Tibial artery (tissue), 4 donors: ENCODE results near the gene SNAP47.
A peak's percentile ranks its signal among the peaks of the same experiment; 100 is the strongest.
"Not testable (repeated sequence)": the region's sequence is repeated elsewhere in the genome, so short reads cannot be mapped to it uniquely, and the experiment has no call there.

Experiments
- DNase-seq, 2 donors: peaks; one replicate each; pipeline ENCODE4 v3.0.0-alpha.2; 2019
- H3K27ac ChIP-seq, 2 donors: fragments of 200-600 bp; sonication (generic) in 1 of 2; 1 replicate in 1 of 2; 2 replicates in 1 of 2; pipeline ENCODE4 v1.5.1; 2018 to 2019; ENCODE audit warnings: mild to moderate bottlenecking in 1 of 2
- H3K27me3 ChIP-seq, 2 donors: fragments of 200-600 bp; sonication (generic) in 1 of 2; one replicate each; pipeline versions ENCODE4 v1.5.1 to v1.6.0; 2016 to 2019
- H3K36me3 ChIP-seq, 3 donors: fragments of 200-600 bp; sonication (generic) in 2 of 3; one replicate each; pipeline ENCODE4 v1.5.1; 2016 to 2019; ENCODE audit warnings: mild to moderate bottlenecking in 2 of 3
- H3K4me1 ChIP-seq, 4 donors: fragments of 200-600 bp; sonication (generic) in 2 of 4; 1 replicate in 3 of 4; 2 replicates in 1 of 4; pipeline ENCODE4 v1.5.1; 2016 to 2019
- H3K4me3 ChIP-seq, 2 donors: fragments of 200-600 bp; sonication (generic) in 1 of 2; 1 replicate in 1 of 2; 2 replicates in 1 of 2; pipeline ENCODE4 v1.5.1; 2018 to 2019; ENCODE audit warnings: mild to moderate bottlenecking in 2 of 2
- H3K9me3 ChIP-seq, 3 donors: fragments of 200-600 bp; sonication (generic) in 1 of 3; one replicate each; pipeline ENCODE4 v1.5.1; 2016 to 2019
- intact Hi-C: fragments of 100-400 bp; cut with DNase I; formaldehyde crosslinking; loops from one replicate; pipeline ENCODE4 v1.15.0; 2023; ENCODE audit warnings: low total_unique reads
- TF ChIP-seq, protein P1 (sequence below), 2 experiments: fragments of 200-600 bp in 1 of 2; fragments of 450-650 bp in 1 of 2; IDR thresholded peaks; one replicate each; pipeline ENCODE4 v1.5.1; 2017 to 2019; ENCODE audit warnings: antibody characterized with exemption in 2 of 2, mild to moderate bottlenecking in 1 of 2, moderate library complexity in 1 of 2

The SNAP47 gene, protein sequence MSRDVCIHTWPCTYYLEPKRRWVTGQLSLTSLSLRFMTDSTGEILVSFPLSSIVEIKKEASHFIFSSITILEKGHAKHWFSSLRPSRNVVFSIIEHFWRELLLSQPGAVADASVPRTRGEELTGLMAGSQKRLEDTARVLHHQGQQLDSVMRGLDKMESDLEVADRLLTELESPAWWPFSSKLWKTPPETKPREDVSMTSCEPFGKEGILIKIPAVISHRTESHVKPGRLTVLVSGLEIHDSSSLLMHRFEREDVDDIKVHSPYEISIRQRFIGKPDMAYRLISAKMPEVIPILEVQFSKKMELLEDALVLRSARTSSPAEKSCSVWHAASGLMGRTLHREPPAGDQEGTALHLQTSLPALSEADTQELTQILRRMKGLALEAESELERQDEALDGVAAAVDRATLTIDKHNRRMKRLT

DNA sequence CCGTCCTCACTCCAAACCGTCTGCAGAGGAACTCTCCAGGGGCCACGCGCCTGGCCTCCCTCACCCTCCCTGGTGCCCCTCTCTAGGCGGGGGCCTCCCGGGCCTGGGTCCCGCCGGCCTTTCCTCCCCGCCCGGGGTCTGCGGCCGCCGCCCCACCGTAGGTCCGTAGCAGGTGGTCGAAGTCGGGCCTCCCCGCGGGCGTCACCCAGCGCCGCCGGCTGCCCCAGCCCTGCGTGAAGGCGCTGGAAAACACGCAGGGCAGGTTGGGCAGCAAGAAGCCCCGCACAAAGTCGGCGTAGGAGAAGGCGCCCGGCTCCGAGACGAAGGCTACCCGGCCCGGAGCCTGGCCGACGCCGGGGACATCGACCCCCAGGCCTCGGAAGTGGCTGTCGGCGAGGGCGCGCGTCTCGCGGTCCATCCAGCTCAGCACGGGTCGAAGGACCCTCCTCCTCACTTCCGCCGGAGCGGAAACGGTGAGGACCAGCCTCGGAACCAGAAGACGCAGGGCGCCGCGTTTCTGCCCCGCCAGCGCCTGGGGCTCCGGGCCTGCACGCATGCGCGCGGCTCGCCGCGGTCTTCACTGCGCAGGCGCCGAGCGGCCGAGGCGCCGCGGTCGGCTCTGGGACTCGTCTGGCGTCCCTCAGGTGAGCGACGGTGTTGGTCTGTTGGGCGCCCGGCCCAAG, at the start of gene SNAP47, which contains the start of gene JMJD4:
SNAP47 (plus strand) TSS at position 580 of the 683 bp plus-strand sequence. CDS start 12,302 bp downstream, outside the sequence.
JMJD4 (minus strand) TSS at position 447 of the 683 bp plus-strand sequence; CDS start at position 418, 29 bp downstream.
- Histone ChIP-seq H3K4me1 (peaks cover 0 to 42% (median 34%) of the 10 kb centered on the region in 4 donors), H3K27me3 (no peaks in the 10 kb centered on the region), H3K4me3 (peak within 1 kb of the TSS; percentile 80 to 83), H3K36me3 (peaks cover 0 to 35% (median 16%) of the 10 kb centered on the region in 3 donors), H3K27ac (peak within 1 kb of the TSS; percentile 87 to 88), H3K9me3 (no peaks in the 10 kb centered on the region)
- peak; percentile 89 to 94 for DNase-seq
- intact Hi-C loops = loop anchor here (5.0 to 10.0 kb wide), 4 partner anchors 178 to 670 kb away; partner anchors contain the start of genes ARF1, IBA57 and TRIM11
- TF ChIP-seq, protein P1, sequence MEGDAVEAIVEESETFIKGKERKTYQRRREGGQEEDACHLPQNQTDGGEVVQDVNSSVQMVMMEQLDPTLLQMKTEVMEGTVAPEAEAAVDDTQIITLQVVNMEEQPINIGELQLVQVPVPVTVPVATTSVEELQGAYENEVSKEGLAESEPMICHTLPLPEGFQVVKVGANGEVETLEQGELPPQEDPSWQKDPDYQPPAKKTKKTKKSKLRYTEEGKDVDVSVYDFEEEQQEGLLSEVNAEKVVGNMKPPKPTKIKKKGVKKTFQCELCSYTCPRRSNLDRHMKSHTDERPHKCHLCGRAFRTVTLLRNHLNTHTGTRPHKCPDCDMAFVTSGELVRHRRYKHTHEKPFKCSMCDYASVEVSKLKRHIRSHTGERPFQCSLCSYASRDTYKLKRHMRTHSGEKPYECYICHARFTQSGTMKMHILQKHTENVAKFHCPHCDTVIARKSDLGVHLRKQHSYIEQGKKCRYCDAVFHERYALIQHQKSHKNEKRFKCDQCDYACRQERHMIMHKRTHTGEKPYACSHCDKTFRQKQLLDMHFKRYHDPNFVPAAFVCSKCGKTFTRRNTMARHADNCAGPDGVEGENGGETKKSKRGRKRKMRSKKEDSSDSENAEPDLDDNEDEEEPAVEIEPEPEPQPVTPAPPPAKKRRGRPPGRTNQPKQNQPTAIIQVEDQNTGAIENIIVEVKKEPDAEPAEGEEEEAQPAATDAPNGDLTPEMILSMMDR (IDR thresholded peaks at IDR 0.05) = no peak

DNA sequence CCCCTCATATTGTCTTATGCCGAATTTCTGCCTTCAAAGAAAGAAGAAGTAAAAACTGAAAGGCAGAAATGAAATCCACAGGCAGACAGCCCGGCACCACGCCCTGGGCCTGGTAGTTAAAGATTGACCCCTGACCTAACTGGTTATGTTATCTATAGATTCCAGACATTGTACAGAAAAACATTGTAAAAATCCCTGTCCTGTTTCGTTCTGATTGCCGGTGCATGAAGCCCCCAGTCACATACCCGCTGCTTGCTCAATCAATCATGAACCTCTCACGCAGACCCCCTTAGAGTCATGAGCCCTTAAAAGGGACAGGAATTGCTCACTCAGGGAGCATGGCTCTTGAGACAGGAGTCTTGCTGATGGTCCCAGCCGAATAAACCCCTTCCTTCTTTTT, 49.4 kb upstream of the SNAP47 start:
- H3K9me3 ChIP-seq = peaks cover 0 to 72% (median 51%) of the 10 kb centered on the region in 3 donors
- H3K27ac ChIP-seq = no peak overlapping the region
- intact Hi-C loops = no loop called here

DNA sequence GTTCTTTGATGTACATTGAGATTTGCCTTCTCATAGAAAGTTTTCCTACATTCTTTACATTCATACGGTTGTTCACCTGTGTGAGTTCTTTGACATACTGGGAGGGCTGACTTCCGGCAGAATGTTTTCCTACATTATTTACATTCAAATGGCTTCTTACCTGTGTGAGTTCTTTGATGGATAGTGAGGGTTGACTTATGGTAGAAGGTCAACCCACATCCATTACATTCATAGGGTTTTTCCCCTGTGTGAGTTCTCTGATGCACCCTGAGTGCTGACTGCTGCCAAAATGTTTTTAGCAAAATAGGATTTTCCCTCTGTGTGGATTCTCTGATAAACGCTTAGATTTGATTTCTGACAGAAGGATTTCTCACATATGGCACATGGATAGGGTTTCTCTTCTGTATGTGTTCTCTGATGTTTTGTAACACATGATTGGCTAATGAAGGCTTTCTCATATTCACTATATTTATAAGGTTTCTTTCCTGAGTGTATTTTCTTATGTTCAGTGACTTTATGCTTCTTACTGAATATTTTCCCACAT, 37.8 kb upstream of the SNAP47 start:
- DNase-seq = no peak
- Histone ChIP-seq H3K4me1 (no peaks in the 10 kb centered on the region), H3K27ac (no peak overlapping the region), H3K36me3 (no peaks in the 10 kb centered on the region), H3K4me3 (no peak overlapping the region), H3K9me3 (peaks cover 5 to 40% (median 24%) of the 10 kb centered on the region in 3 donors), H3K27me3 (no peaks in the 10 kb centered on the region)
- intact Hi-C loops = no loop called here
- TF ChIP-seq, protein P1 (IDR thresholded peaks at IDR 0.05) = no peak

More for the DNA sequence above, 49.4 kb upstream of the SNAP47 start:
- Histone ChIP-seq H3K4me1 (no peaks in the 10 kb centered on the region), H3K4me3 (no peak overlapping the region), H3K27me3 (no peaks in the 10 kb centered on the region), H3K36me3 (no peaks in the 10 kb centered on the region)
- DNase-seq = no peak
- TF ChIP-seq, protein P1 (IDR thresholded peaks at IDR 0.05) = no peak

DNA sequence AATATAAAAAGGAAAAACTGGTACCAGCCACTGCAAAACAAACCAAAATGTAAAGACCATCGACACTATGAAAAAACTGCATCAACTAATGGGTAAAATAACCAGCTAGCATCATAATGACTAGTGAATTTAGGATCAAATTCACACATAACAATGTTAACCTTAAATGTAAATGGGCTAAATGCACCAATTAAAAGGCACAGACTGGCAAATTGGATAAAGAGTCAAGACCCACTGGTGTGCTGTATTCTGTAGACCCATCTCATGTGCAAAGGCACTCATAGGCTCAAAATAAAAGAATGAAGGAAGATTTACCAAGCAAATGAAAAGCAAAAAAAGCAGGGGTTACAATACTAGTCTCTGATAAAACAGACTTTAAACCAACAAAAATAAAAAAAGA, 33.6 kb upstream of the SNAP47 start:
- H3K4me1 ChIP-seq, H3K27ac ChIP-seq, H3K27me3 ChIP-seq, intact Hi-C loops, H3K36me3 ChIP-seq, H3K4me3 ChIP-seq, DNase-seq: not testable (repeated sequence)
- H3K9me3 ChIP-seq = peaks cover 5 to 41% (median 15%) of the 10 kb centered on the region in 3 donors

DNA sequence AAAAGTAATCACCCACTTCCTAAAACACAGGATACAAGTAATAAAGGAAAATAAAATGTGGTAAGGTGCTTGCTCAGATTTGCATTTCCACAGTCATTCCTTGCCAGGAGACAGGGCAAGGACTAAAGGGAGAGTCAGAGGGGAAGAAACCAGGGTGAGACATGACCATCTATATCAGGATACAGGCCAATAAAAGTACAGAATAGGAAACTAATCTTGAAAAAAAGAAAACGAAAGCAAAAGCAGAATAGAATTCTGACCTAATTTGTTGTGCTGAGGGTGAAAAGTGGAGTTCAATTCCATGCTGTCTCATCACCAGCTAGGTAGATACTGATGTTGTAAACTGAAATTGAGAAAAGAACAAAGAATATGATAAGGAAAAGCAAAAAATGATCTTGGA, 27.4 kb upstream of the SNAP47 start:
- Histone ChIP-seq H3K9me3 (peaks cover 0 to 28% (median 5%) of the 10 kb centered on the region in 3 donors), H3K4me1 (no peaks in the 10 kb centered on the region), H3K27me3 (no peaks in the 10 kb centered on the region), H3K4me3 (no peak overlapping the region), H3K27ac (no peak overlapping the region), H3K36me3 (no peaks in the 10 kb centered on the region)
- TF ChIP-seq, protein P1 (IDR thresholded peaks at IDR 0.05) = no peak
- no peak for DNase-seq
- intact Hi-C loops = no loop called here
